ACC112 (cell line): ENCODE data around the gene RIN2.

Source experiments
- H2AFZ ChIP-seq: fragments of 200-600 bp; sonication (generic); one replicate; pipeline ENCODE4 v1.6.0; 2017; ENCODE audit warnings: antibody characterized with exemption, low read length; ENCODE audit not compliant: unreplicated experiment
- H3K27ac ChIP-seq: fragments of 200-600 bp; sonication (generic); 2 replicates; pipeline ENCODE4 v1.5.1; 2014; ENCODE audit warnings: low read depth, mild to moderate bottlenecking, antibody characterized with exemption, low read length, moderate library complexity
- H3K27me3 ChIP-seq: fragments of 200-600 bp; sonication (generic); 2 replicates; pipeline ENCODE4 v1.6.1; 2014; ENCODE audit warnings: mild to moderate bottlenecking, antibody characterized with exemption, low read length, moderate library complexity, mixed read lengths; ENCODE audit not compliant: insufficient read depth
- H3K36me3 ChIP-seq: fragments of 200-600 bp; sonication (generic); 2 replicates; pipeline ENCODE4 v1.6.1; 2016; ENCODE audit warnings: mild to moderate bottlenecking, antibody characterized with exemption, low read length, moderate library complexity, mixed read lengths; ENCODE audit not compliant: insufficient read depth
- H3K4me1 ChIP-seq: fragments of 200-600 bp; sonication (generic); one replicate; pipeline ENCODE4 v1.6.1; 2016; ENCODE audit warnings: low read length, mixed read lengths; ENCODE audit not compliant: insufficient read depth, unreplicated experiment, control insufficient read depth
- H3K4me3 ChIP-seq: fragments of 200-600 bp; sonication (generic); 2 replicates; pipeline ENCODE4 v1.5.1; 2014; ENCODE audit warnings: mild to moderate bottlenecking, low read depth, low read length
- H3K79me2 ChIP-seq: fragments of 200-600 bp; sonication (generic); one replicate; pipeline ENCODE4 v1.6.0; 2016; ENCODE audit warnings: low read length; ENCODE audit not compliant: control insufficient read depth, unreplicated experiment, insufficient read depth

RIN2 gene

GRCh38 chr20:19806806-19807190 lies 48.7 kb downstream of the RIN2 start:
- Histone ChIP-seq H3K36me3 (no peaks in the 10 kb centered on the region), H2AFZ (no peak overlapping the region), H3K27me3 (no peaks in the 10 kb centered on the region), H3K79me2 (no peaks in the 10 kb centered on the region), H3K4me1 (peaks cover 20% of the 10 kb centered on the region), H3K27ac (no peak overlapping the region), H3K4me3 (no peak overlapping the region)

GRCh38 chr20:19807191-19807945 lies 49.3 kb downstream of the RIN2 start:
- Histone ChIP-seq H3K4me1 (peaks cover 25% of the 10 kb centered on the region), H3K27ac (no peak overlapping the region), H3K79me2 (no peaks in the 10 kb centered on the region)

More at GRCh38 chr20:19807191-19807945, 49.3 kb downstream of the RIN2 start:
- Histone ChIP-seq H3K27me3 (no peaks in the 10 kb centered on the region), H3K36me3 (no peaks in the 10 kb centered on the region), H2AFZ (no peak overlapping the region), H3K4me3 (no peak overlapping the region)
